Stimulated activated naive CD4-positive, alpha-beta T cell (primary cell): ENCODE results near the gene TMIGD3.

Experiments
- DNase-seq, 6 experiments: peaks; one replicate each; lab custom pipeline; 2025; lab: John Stamatoyannopoulos, UW

TMIGD3 gene

GRCh38 chr1:111507411-111508201 is 4.2 kb upstream of the TMIGD3 start:
- peak in 5 of 6 experiments; percentile 24 to 68 (median 43) for DNase-seq

GRCh38 chr1:111506561-111506960 is 3.1 kb upstream of the TMIGD3 start:
- no peak for DNase-seq

- peak in 1 of 6 experiments; percentile 27 for DNase-seq
These were observed 2.2 kb upstream of the TMIGD3 start for GRCh38 chr1:111505641-111506119.

GRCh38 chr1:111504097-111504496 is 664 bp upstream of the TMIGD3 start:
- no peak for DNase-seq

GRCh38 chr1:111501645-111502044 is 1.8 kb downstream of the TMIGD3 start:
- no peak for DNase-seq

- no peak for DNase-seq
These were observed 4.2 kb downstream of the TMIGD3 start for GRCh38 chr1:111499026-111499785.

GRCh38 chr1:111497592-111497991 is 5.8 kb downstream of the TMIGD3 start:
- no peak for DNase-seq

GRCh38 chr1:111496398-111496797 is 7.0 kb downstream of the TMIGD3 start:
- DNase-seq: no peak

- DNase-seq: no peak
These were observed 12.4 kb downstream of the TMIGD3 start for GRCh38 chr1:111491070-111491469.

- DNase-seq: no peak
These were observed 13.2 kb downstream of the TMIGD3 start for GRCh38 chr1:111490220-111490619.

GRCh38 chr1:111489604-111490003 is 13.8 kb downstream of the TMIGD3 start:
- no peak for DNase-seq

GRCh38 chr1:111488669-111489068 is 14.8 kb downstream of the TMIGD3 start:
- DNase-seq: no peak

GRCh38 chr1:111487133-111487532 is 16.3 kb downstream of the TMIGD3 start:
- DNase-seq: no peak

GRCh38 chr1:111486431-111486830 is 17.0 kb downstream of the TMIGD3 start:
- DNase-seq: no peak

- DNase-seq: no peak
These were observed 18.9 kb downstream of the TMIGD3 start for GRCh38 chr1:111484391-111485026.

GRCh38 chr1:111483876-111484275 is 19.6 kb downstream of the TMIGD3 start:
- DNase-seq: no peak

- DNase-seq: no peak
These were observed 20.3 kb downstream of the TMIGD3 start for GRCh38 chr1:111483166-111483565.

GRCh38 chr1:111481387-111482221 is 21.8 kb downstream of the TMIGD3 start:
- DNase-seq: peak in 5 of 6 experiments; percentile 40 to 58 (median 45)

GRCh38 chr1:111480674-111481073 is 22.8 kb downstream of the TMIGD3 start:
- DNase-seq: no peak

- peak in 4 of 6 experiments; percentile 22 to 84 (median 72) for DNase-seq
These were observed 26.6 kb downstream of the TMIGD3 start for GRCh38 chr1:111476761-111477309.

- no peak for DNase-seq
These were observed 27.2 kb downstream of the TMIGD3 start for GRCh38 chr1:111476214-111476613.
